ENCODE results near the gene TCHHL1.
A peak's percentile ranks its signal among the peaks of the same experiment; 100 is the strongest.
"Not testable (repeated sequence)": the region's sequence is repeated elsewhere in the genome, so short reads cannot be mapped to it uniquely, and the experiment has no call there.

Gene TCHHL1

DNA sequence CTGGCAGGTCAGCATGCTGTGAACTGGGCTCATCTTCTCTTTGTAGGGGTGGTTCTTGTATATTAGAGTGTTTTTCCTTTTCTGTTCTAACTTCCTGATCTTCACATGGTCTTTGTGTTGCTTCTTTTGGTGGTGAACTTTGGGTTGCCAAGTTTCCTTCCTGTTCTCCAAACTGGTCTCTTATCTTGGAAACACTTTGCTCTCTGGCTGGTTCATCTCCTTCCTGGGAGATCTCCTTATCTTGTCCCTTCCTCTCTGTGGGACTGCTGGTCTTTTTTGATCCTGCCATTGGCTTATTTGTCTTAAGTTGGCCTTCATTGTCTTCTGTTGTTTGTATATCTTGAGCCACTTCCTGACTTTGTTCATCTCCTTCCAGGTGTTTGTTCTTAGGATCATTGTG, 2.1 kb downstream of the TCHHL1 start:
- no peak for DNase-seq (ENCODE audit: low spot score)

DNA sequence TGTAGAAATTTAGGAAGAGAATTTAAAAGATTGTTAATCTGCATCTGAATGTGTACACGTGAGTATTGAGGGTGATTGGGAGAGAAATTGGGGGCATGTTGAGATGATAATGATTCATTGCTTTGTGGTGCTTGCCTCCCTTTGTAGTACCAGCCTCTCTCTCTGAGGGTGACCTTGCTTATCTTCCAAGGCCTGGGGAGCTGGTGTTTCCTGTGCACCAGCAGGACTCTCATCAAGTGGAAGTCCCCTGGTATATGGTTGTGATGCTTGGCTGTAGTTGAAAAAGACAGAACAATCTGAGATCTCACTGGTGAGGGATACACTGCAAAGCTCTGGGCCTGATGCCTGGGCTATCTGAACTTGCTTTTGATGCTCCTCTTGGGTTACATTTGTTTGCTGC, 4.0 kb downstream of the TCHHL1 start:
- DNase-seq (ENCODE audit: low spot score) = no peak

DNA sequence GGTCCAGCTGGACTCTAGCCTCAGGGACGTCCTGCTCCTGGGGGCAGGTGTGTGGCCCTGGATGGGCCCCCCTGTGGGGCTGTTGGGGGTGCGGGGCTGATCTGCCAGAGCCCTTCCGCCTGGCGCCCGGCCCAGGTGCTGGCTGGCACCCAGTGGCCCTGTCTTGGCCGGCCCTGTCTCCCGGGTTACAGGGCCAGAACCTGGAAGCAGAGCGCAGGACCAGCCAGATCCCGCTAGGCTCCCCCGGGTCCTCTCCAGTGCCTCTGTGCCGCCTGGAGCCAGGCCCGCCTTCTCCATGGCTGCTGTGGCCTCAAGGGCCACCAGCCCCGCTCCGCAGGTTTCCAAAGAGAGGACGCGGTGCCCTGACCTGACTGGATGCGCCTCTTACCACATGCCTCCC, 7.8 kb downstream of the TCHHL1 start:
- not testable (repeated sequence) for DNase-seq (ENCODE audit: low spot score)

- not testable (repeated sequence) for DNase-seq (ENCODE audit: low spot score)
These were observed 8.4 kb downstream of the TCHHL1 start for GRCh38 chr1:152080494-152080893.

- DNase-seq (ENCODE audit: low spot score) = no peak
These were observed 9.9 kb downstream of the TCHHL1 start for GRCh38 chr1:152078831-152079441.

DNA sequence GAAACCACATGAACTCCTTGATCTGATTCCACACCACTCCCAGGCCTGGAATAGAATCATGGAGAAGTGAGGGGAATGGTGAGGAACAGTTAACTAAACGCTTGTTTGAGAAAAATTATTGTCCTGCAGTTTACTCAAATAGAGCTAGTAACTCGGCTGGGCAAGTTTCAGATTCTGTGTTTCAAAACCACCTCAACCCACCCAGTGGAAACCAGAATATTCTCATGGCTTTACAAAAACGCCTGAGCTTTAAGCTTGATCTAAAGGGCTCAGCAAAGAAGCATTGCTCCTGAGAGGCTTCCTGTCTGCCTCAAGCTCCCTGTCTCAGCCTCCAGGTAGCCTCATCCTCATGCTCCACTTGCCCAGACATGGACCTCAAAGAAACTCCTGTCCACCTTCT, 16.6 kb downstream of the TCHHL1 start:
- DNase-seq (ENCODE audit: low spot score) = no peak

DNA sequence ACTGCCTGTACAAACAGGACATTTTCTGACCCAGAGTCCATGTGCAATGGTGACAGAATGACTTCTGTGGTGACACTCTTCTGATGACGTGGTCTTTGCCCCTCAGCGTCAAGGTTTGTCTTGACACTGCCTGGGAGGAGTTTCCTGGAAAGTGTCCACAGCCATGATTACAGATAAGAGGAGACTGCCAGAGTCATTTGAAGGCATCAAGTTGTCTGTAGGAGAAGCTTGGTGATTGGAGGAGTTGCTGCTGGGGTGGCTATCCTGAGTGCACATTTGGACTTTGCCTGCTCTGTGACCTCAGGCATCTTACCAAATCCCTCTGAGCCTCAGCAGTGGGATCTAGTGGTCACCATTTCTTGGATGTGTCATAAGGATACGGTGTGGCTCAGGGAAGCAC, 17.7 kb downstream of the TCHHL1 start:
- no peak for DNase-seq (ENCODE audit: low spot score)

GRCh38 chr1:152067929-152068328, 20.9 kb downstream of the TCHHL1 start:
- DNase-seq (ENCODE audit: low spot score) = no peak

- DNase-seq (ENCODE audit: low spot score) = no peak
These were observed 21.7 kb downstream of the TCHHL1 start for GRCh38 chr1:152067150-152067549.

- no peak for DNase-seq (ENCODE audit: low spot score)
These were observed 26.9 kb downstream of the TCHHL1 start for GRCh38 chr1:152061952-152062351.

DNA sequence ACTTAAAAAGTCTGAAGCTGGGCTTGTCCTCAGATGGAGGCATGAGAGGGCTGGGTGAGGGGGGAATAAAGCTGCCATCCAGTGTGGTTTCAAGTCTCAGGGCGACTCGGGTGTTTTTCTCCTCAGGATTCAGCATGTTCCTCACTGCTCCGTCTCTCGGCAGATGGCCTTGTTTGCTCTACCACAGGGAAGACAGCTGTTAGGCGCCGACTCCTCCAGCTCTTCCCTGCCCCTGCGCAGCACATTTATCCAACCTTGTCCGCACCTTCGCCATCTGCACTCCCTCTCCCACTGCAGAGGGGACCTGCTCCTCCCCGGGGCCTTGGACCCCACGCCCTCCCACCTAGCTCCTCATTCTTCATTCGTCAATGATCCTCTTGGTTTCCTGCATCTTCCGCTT, 35.5 kb downstream of the TCHHL1 start:
- no peak for DNase-seq (ENCODE audit: low spot score)

GRCh38 chr1:152052606-152053005, 36.3 kb downstream of the TCHHL1 start:
- DNase-seq (ENCODE audit: low spot score) = peak; percentile 87

GRCh38 chr1:152050886-152051675, 37.8 kb downstream of the TCHHL1 start:
- no peak for DNase-seq (ENCODE audit: low spot score)

GRCh38 chr1:152049291-152050083, 39.4 kb downstream of the TCHHL1 start:
- DNase-seq (ENCODE audit: low spot score) = no peak

DNA sequence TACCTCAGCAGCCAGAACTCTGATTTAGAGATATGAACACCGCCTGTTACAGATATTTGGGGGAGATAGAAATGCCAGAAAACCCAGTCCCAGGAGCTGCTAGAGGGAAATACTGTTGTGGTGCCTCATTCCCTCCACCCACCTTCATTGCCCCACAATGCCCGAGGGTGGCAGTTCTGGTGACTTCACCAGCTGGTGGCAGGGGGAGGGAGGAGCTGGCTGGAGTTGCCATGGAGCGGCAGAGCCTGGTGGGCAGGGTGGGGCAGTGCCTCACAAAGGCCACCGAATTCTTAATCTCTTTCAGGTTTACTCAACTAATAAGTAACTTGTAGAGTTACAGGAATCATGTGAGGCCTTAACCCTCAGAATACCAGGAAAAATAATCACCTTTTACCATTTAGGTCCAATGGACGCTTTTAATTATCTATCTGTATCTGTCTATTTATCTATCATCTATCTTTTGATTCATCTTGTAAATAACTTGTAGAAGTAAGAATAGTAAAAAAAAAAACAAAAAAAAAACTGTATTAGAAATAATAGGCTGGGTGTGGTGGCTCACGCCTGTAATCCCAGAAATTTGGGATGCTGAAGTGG, 40.4 kb downstream of the TCHHL1 start:
- DNase-seq (ENCODE audit: low spot score) = peak; percentile 44

- peak; percentile 89 for DNase-seq (ENCODE audit: low spot score)
These were observed 41.0 kb downstream of the TCHHL1 start for GRCh38 chr1:152047730-152048415.

DNA sequence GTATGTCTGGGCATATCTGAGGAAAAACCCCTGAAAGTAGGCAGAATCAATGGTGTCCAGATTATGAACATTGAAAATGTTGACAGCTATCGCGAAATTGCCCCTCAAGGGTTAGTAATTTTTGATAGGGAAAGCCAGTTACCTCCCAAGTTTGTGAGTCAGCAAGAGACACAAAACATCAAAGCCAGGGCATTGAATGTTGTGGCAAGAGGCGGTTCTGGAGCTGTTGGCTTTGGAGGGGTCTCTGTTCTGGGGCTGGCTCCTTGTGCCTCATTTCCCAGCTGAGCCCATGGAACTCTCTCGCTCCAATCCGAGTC, 41.5 kb downstream of the TCHHL1 start:
- no peak for DNase-seq (ENCODE audit: low spot score)

GRCh38 chr1:152044386-152044785, 44.5 kb downstream of the TCHHL1 start:
- no peak for DNase-seq (ENCODE audit: low spot score)

DNA sequence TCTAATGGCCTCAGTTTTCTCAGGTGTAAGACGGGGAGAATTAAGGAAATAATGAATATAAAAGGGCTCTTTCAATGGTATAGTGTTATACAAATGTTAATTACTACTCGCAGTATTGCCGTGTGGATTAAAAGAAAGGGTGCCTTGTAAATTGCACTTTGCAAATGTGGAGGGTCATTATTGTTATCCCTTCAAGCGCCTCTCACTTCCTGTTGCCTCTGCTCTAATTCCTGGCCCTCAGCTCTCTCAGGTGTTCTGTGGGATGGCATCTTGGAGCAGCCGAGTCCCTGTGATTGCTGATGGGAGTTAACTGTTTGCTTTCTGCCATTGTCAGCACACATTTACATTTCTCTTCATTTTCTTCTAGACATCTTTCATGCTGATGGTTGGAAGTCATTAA, 45.0 kb downstream of the TCHHL1 start:
- DNase-seq (ENCODE audit: low spot score) = no peak

GRCh38 chr1:152042030-152042429, 46.8 kb downstream of the TCHHL1 start:
- no peak for DNase-seq (ENCODE audit: low spot score)

GRCh38 chr1:152039886-152040285, 49.0 kb downstream of the TCHHL1 start:
- no peak for DNase-seq (ENCODE audit: low spot score)

DNA sequence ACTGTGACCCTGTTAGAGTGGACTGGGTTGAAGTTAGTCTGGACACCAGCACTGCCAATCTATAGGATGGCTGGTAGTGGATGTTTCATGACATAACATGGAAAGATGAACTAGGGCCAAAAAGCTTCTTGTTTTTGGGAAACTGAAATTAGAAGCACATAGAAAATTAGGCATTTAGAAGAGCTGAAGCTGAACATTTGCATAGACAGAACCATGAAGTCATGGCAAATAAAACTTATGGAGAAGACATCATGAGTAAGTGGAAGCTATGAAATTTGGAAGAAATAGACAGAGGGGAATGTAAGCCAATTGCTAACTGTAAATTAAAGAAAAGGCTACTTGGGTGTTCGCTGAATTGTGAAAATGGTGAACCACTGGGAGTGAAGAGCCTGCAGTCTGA, 49.4 kb downstream of the TCHHL1 start:
- no peak for DNase-seq (ENCODE audit: low spot score)
